Activated T-cell treated with anti-CD3 and anti-CD28 coated beads, Interleukin-2, amount 50 U/mL, for 1 hour (primary cell): ENCODE results near the gene ERMP1.
"Not testable (repeated sequence)": the region's sequence is repeated elsewhere in the genome, so short reads cannot be mapped to it uniquely, and the experiment has no call there.

Experiments
- DNase-seq: peaks from one replicate; pipeline ENCODE4 v3.0.0-alpha.2; 2020

Gene ERMP1

GRCh38 chr9:5779705-5780218, 53.2 kb downstream of the ERMP1 start:
- DNase-seq, result not testable (repeated sequence)

GRCh38 chr9:5778805-5779204, 54.1 kb downstream of the ERMP1 start:
- DNase-seq, result no peak

GRCh38 chr9:5773324-5773999, 59.5 kb downstream of the ERMP1 start:
- no peak for DNase-seq

- DNase-seq, result no peak
These were observed 64.7 kb downstream of the ERMP1 start for GRCh38 chr9:5767968-5768932.

- DNase-seq, result no peak
These were observed 68.6 kb downstream of the ERMP1 start for GRCh38 chr9:5764130-5764868.

- no peak for DNase-seq
These were observed 70.5 kb downstream of the ERMP1 start for GRCh38 chr9:5762421-5762820.

GRCh38 chr9:5760338-5760737, 72.6 kb downstream of the ERMP1 start:
- DNase-seq, result no peak

- no peak for DNase-seq
These were observed 76.3 kb downstream of the ERMP1 start for GRCh38 chr9:5756633-5757032.

GRCh38 chr9:5750569-5750968, 82.3 kb downstream of the ERMP1 start:
- no peak for DNase-seq

- no peak for DNase-seq
These were observed 83.6 kb downstream of the ERMP1 start for GRCh38 chr9:5749306-5749705.

- DNase-seq, result no peak
These were observed 84.5 kb downstream of the ERMP1 start for GRCh38 chr9:5748438-5748837.

GRCh38 chr9:5743109-5743508, 89.8 kb downstream of the ERMP1 start:
- DNase-seq, result no peak

- DNase-seq, result no peak
These were observed 96.2 kb downstream of the ERMP1 start for GRCh38 chr9:5736563-5737346.

- no peak for DNase-seq
These were observed 97.8 kb downstream of the ERMP1 start for GRCh38 chr9:5735072-5735471.
